HEK293 (cell line): ENCODE results near the gene ITGB4.

ENCODE experiments used
- CTCF ChIA-PET: fragments of 350-600 bp; formaldehyde crosslinking; extraction: SDS; loops from one replicate; lab custom pipeline; 2021; ENCODE audit warnings: antibody characterized with exemption; lab: Yijun Ruan, JAX
- POLR2A ChIA-PET: fragments of 300-600 bp; formaldehyde crosslinking; extraction: SDS; loops from one replicate; lab custom pipeline; 2020; ENCODE audit warnings: antibody characterized with exemption, inconsistent platforms; lab: Yijun Ruan, JAX
- H3K27ac ChIP-seq: fragments of 200-500 bp; sonication (Bioruptor generic); 2 replicates; pipeline ENCODE4 v1.5.1; 2014; ENCODE audit warnings: low read depth, low read length, control low read depth, inconsistent platforms; ENCODE audit errors: extremely low read depth
- H3K36me3 ChIP-seq, 2 experiments: fragments of 200-500 bp in 1 of 2; sonication (Bioruptor generic) in 1 of 2; 1 replicate in 1 of 2; 2 replicates in 1 of 2; pipeline ENCODE4 v1.5.1; 2014 to 2017; ENCODE audit warnings: inconsistent platforms in 2 of 2, low read length in 2 of 2; ENCODE audit not compliant: control insufficient read depth in 2 of 2, insufficient read depth in 1 of 2
- H3K4me1 ChIP-seq: fragments of 200-500 bp; sonication (Bioruptor generic); 2 replicates; pipeline ENCODE4 v1.5.1; 2014; ENCODE audit warnings: mild to moderate bottlenecking, low read length, inconsistent platforms; ENCODE audit not compliant: control insufficient read depth, insufficient read depth
- H3K4me3 ChIP-seq: 2 replicates; pipeline ENCODE4 v1.5.1; 2011; ENCODE audit warnings: low read depth, mild to moderate bottlenecking, control low read depth, low read length, moderate library complexity
- H3K9me3 ChIP-seq: fragments of 200-500 bp; sonication (Bioruptor generic); 2 replicates; pipeline ENCODE4 v1.5.1; 2014; ENCODE audit warnings: low read depth, low read length, inconsistent platforms; ENCODE audit not compliant: control insufficient read depth, insufficient read depth
- EGR2 ChIP-seq: fragments of 450-650 bp; formaldehyde crosslinking; IDR thresholded peaks from 2 replicates; pipeline ENCODE4 v1.5.1; 2016; ENCODE audit warnings: low read depth, missing biosample characterization, missing genetic modification characterization
- PATZ1 ChIP-seq: fragments of 450-650 bp; formaldehyde crosslinking; IDR thresholded peaks from 2 replicates; pipeline ENCODE4 v1.5.1; 2016; ENCODE audit warnings: missing biosample characterization, missing genetic modification characterization
- ZBTB1 ChIP-seq: fragments of 450-650 bp; formaldehyde crosslinking; IDR thresholded peaks from 2 replicates; pipeline ENCODE4 v1.5.1; 2016; ENCODE audit warnings: missing biosample characterization, missing genetic modification characterization
- ZFP37 ChIP-seq: fragments of 450-650 bp; formaldehyde crosslinking; IDR thresholded peaks from 2 replicates; pipeline ENCODE4 v1.5.1; 2016; ENCODE audit warnings: missing biosample characterization, missing genetic modification characterization
- ZNF133 ChIP-seq: fragments of 450-650 bp; formaldehyde crosslinking; IDR thresholded peaks from 2 replicates; pipeline ENCODE4 v1.5.1; 2016; ENCODE audit warnings: missing biosample characterization, missing genetic modification characterization
- ZNF18 ChIP-seq: fragments of 450-650 bp; formaldehyde crosslinking; IDR thresholded peaks from 2 replicates; pipeline ENCODE4 v1.5.1; 2016; ENCODE audit warnings: missing biosample characterization, missing genetic modification characterization
- ZNF548 ChIP-seq: fragments of 450-650 bp; formaldehyde crosslinking; IDR thresholded peaks from 2 replicates; pipeline ENCODE4 v1.5.1; 2016; ENCODE audit warnings: missing biosample characterization, missing genetic modification characterization
- ZNF600 ChIP-seq: fragments of 450-650 bp; formaldehyde crosslinking; IDR thresholded peaks from 2 replicates; pipeline ENCODE4 v1.5.1; 2016; ENCODE audit warnings: missing biosample characterization, missing genetic modification characterization
- ZNF621 ChIP-seq: fragments of 450-650 bp; formaldehyde crosslinking; IDR thresholded peaks from 2 replicates; pipeline ENCODE4 v1.5.1; 2017; ENCODE audit warnings: missing biosample characterization, missing genetic modification characterization
- ZNF677 ChIP-seq: fragments of 450-650 bp; IDR thresholded peaks from 2 replicates; pipeline ENCODE4 v1.5.0; 2018; ENCODE audit warnings: missing biosample characterization, mild to moderate bottlenecking, missing genetic modification characterization, moderate library complexity
- ZNF768 ChIP-seq: fragments of 450-650 bp; formaldehyde crosslinking; IDR thresholded peaks from 2 replicates; pipeline ENCODE4 v1.5.1; 2018; ENCODE audit warnings: missing biosample characterization, mild to moderate bottlenecking, missing genetic modification characterization
- ZNF830 ChIP-seq: fragments of 450-650 bp; IDR thresholded peaks from 2 replicates; pipeline ENCODE4 v1.5.0; 2018; ENCODE audit warnings: missing biosample characterization, missing genetic modification characterization, low read depth, mild to moderate bottlenecking, moderate library complexity
- ZNF837 ChIP-seq: fragments of 450-650 bp; formaldehyde crosslinking; IDR thresholded peaks from 2 replicates; pipeline ENCODE4 v1.5.1; 2016; ENCODE audit warnings: missing biosample characterization, missing genetic modification characterization
- ZSCAN23 ChIP-seq: fragments of 450-650 bp; formaldehyde crosslinking; IDR thresholded peaks from 2 replicates; pipeline ENCODE4 v1.5.1; 2016; ENCODE audit warnings: missing biosample characterization, missing genetic modification characterization
- TF ChIP-seq, protein P1 (sequence below): fragments of 450-650 bp; formaldehyde crosslinking; IDR thresholded peaks from 2 replicates; pipeline ENCODE4 v1.5.1; 2016; ENCODE audit warnings: missing biosample characterization, missing genetic modification characterization
- TF ChIP-seq, protein P2 (sequence below): fragments of 450-650 bp; formaldehyde crosslinking; IDR thresholded peaks from 2 replicates; pipeline ENCODE4 v1.5.1; 2016; ENCODE audit warnings: missing biosample characterization, missing genetic modification characterization
- TF ChIP-seq, protein P3 (sequence below): fragments of 450-650 bp; formaldehyde crosslinking; IDR thresholded peaks from 2 replicates; pipeline ENCODE4 v1.5.1; 2016; ENCODE audit warnings: missing biosample characterization, missing genetic modification characterization, borderline replicate concordance

ITGB4 gene

GRCh38 chr17:75737133-75737962 lies 16.1 kb downstream of the ITGB4 start:
- POLR2A ChIA-PET = interaction anchor here (0.7 to 1.3 kb wide), 4 partner anchors 17 to 45 kb away, joined by 3 to 5 read pairs (median 4); partner anchors contain the start of gene ITGB4
- H3K4me1 ChIP-seq = no peaks in the 10 kb centered on the region
- no peak overlapping the region for H3K27ac ChIP-seq
- TF ChIP-seq ZFP37 (tag by site-specific recombination) = no peak
- no peak for TF ChIP-seq ZNF548 (tag by site-specific recombination)
- no peak for TF ChIP-seq ZNF768
- TF ChIP-seq, all 188 proteins: peak for 0
- CTCF ChIA-PET = interaction anchor here (0.9 to 8.8 kb wide), 6 partner anchors 10 to 104 kb away, joined by 3 to 106 read pairs (median 4); partner anchors contain the start of gene SMIM5
- Histone ChIP-seq H3K9me3 (no peaks in the 10 kb centered on the region), H3K4me3 (no peak overlapping the region), H3K36me3 (no peaks in the 10 kb centered on the region)

GRCh38 chr17:75738218-75738802 lies 17.1 kb downstream of the ITGB4 start:
- H3K36me3 ChIP-seq = no peaks in the 10 kb centered on the region
- H3K9me3 ChIP-seq = no peaks in the 10 kb centered on the region
- ChIA-PET POLR2A (interaction anchor here (0.5 to 1.3 kb wide), 7 partner anchors 12 to 139 kb away, joined by 3 to 7 read pairs (median 3); partner anchors contain the start of genes GALK1 and ITGB4), CTCF (interaction anchor here (0.7 to 8.8 kb wide), 7 partner anchors 7 to 105 kb away, joined by 3 to 106 read pairs (median 4); partner anchors contain the start of gene SMIM5)
- no peak overlapping the region for H3K27ac ChIP-seq
- H3K4me1 ChIP-seq = no peaks in the 10 kb centered on the region
- no peak for TF ChIP-seq ZNF837 (tag by site-specific recombination)
- TF ChIP-seq ZNF677 = no peak
- no peak for TF ChIP-seq ZNF830
- TF ChIP-seq ZSCAN23 (tag by site-specific recombination) = no peak
- no peak for TF ChIP-seq ZNF133 (tag by site-specific recombination)
- TF ChIP-seq, protein P1, sequence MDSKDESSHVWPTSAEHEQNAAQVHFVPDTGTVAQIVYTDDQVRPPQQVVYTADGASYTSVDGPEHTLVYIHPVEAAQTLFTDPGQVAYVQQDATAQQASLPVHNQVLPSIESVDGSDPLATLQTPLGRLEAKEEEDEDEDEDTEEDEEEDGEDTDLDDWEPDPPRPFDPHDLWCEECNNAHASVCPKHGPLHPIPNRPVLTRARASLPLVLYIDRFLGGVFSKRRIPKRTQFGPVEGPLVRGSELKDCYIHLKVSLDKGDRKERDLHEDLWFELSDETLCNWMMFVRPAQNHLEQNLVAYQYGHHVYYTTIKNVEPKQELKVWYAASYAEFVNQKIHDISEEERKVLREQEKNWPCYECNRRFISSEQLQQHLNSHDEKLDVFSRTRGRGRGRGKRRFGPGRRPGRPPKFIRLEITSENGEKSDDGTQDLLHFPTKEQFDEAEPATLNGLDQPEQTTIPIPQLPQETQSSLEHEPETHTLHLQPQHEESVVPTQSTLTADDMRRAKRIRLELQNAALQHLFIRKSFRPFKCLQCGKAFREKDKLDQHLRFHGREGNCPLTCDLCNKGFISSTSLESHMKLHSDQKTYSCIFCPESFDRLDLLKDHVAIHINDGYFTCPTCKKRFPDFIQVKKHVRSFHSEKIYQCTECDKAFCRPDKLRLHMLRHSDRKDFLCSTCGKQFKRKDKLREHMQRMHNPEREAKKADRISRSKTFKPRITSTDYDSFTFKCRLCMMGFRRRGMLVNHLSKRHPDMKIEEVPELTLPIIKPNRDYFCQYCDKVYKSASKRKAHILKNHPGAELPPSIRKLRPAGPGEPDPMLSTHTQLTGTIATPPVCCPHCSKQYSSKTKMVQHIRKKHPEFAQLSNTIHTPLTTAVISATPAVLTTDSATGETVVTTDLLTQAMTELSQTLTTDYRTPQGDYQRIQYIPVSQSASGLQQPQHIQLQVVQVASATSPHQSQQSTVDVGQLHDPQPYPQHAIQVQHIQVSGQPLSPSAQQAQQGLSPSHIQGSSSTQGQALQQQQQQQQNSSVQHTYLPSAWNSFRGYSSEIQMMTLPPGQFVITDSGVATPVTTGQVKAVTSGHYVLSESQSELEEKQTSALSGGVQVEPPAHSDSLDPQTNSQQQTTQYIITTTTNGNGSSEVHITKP (tag by site-specific recombination) = no peak
- peak; percentile 42; the same call in 1 of the 2 replicates for TF ChIP-seq ZNF600
- peak; percentile 34; the same call in 1 of the 2 replicates for TF ChIP-seq EGR2 (tag by site-specific recombination)
- TF ChIP-seq, protein P2, sequence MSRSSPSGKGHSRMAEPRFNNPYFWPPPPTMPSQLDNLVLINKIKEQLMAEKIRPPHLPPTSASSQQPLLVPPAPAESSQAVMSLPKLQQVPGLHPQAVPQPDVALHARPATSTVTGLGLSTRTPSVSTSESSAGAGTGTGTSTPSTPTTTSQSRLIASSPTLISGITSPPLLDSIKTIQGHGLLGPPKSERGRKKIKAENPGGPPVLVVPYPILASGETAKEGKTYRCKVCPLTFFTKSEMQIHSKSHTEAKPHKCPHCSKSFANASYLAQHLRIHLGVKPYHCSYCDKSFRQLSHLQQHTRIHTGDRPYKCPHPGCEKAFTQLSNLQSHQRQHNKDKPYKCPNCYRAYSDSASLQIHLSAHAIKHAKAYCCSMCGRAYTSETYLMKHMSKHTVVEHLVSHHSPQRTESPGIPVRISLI (tag by site-specific recombination) = no peak
- no peak for TF ChIP-seq ZNF621
- no peak for TF ChIP-seq ZNF18
- TF ChIP-seq ZBTB1 (tag by site-specific recombination) = no peak
- TF ChIP-seq PATZ1 (tag by site-specific recombination) = no peak
- TF ChIP-seq, protein P3, sequence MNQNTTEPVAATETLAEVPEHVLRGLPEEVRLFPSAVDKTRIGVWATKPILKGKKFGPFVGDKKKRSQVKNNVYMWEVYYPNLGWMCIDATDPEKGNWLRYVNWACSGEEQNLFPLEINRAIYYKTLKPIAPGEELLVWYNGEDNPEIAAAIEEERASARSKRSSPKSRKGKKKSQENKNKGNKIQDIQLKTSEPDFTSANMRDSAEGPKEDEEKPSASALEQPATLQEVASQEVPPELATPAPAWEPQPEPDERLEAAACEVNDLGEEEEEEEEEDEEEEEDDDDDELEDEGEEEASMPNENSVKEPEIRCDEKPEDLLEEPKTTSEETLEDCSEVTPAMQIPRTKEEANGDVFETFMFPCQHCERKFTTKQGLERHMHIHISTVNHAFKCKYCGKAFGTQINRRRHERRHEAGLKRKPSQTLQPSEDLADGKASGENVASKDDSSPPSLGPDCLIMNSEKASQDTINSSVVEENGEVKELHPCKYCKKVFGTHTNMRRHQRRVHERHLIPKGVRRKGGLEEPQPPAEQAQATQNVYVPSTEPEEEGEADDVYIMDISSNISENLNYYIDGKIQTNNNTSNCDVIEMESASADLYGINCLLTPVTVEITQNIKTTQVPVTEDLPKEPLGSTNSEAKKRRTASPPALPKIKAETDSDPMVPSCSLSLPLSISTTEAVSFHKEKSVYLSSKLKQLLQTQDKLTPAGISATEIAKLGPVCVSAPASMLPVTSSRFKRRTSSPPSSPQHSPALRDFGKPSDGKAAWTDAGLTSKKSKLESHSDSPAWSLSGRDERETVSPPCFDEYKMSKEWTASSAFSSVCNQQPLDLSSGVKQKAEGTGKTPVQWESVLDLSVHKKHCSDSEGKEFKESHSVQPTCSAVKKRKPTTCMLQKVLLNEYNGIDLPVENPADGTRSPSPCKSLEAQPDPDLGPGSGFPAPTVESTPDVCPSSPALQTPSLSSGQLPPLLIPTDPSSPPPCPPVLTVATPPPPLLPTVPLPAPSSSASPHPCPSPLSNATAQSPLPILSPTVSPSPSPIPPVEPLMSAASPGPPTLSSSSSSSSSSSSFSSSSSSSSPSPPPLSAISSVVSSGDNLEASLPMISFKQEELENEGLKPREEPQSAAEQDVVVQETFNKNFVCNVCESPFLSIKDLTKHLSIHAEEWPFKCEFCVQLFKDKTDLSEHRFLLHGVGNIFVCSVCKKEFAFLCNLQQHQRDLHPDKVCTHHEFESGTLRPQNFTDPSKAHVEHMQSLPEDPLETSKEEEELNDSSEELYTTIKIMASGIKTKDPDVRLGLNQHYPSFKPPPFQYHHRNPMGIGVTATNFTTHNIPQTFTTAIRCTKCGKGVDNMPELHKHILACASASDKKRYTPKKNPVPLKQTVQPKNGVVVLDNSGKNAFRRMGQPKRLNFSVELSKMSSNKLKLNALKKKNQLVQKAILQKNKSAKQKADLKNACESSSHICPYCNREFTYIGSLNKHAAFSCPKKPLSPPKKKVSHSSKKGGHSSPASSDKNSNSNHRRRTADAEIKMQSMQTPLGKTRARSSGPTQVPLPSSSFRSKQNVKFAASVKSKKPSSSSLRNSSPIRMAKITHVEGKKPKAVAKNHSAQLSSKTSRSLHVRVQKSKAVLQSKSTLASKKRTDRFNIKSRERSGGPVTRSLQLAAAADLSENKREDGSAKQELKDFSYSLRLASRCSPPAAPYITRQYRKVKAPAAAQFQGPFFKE = no peak
- no peak overlapping the region for H3K4me3 ChIP-seq
